ENCODE results near the gene WNK4.

Gene WNK4

DNA sequence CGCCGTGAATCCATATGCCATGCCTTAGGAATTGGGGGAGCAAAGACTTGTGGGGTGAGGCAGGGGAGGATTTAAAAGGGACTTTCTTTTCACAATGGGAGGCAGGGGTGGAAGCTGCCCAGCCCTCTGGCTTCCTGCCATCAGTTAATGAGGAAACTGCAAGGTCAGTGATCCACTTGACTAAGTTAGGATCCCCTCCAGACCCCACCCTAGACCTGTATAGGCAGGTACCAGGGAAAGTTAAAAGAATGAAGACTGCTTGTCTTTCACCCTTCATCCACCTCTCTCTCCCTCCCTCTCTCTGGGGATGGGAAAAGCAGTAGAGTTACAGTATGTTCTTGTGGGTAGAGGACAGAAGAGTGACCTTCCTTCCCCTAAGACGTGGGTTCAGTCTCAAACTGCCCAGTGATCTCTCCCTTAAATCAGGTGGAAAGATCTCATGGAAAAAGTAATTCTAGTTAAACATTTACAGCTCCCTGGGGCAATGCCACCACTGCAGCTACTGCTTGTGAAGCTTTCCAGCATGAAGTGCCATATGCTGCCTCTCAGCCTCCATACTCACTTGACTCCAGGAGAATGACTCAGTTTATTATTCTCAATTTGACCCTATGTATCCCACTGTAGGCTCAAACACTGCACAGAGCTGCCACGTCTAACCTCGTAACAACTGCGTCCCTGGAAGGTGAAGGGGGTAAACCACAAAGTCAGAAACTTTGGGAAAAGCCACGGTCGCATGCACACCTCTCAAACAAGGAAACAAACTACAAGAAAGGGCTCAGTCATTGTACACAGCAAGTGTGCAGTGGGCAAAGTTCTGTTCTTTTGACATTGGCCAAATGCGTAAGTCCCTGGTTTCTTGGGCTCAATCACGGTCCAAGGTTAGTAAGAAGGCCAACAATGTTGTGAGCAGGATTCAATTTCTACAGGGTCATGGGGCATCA is 16.9 kb downstream of the WNK4 start:
- no peak for DNase-seq

DNA sequence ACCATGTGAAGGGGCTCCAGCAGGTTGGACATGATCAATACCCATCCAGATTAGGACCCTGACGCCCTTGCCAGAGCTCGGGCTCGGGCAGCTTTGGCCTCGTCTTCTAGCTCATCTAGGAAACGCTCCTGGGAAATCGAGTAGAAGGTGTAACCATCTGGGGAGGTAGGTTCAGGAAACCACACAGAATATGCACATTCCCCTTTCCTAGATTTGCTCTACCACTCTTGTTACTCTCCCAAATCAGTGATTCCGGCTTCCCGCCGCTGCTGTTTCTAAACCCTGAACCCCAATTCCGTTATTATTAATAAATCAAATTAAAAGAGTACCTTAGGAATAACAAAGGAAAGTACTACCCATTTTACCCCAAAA is 17.6 kb downstream of the WNK4 start:
- DNase-seq = no peak

DNA sequence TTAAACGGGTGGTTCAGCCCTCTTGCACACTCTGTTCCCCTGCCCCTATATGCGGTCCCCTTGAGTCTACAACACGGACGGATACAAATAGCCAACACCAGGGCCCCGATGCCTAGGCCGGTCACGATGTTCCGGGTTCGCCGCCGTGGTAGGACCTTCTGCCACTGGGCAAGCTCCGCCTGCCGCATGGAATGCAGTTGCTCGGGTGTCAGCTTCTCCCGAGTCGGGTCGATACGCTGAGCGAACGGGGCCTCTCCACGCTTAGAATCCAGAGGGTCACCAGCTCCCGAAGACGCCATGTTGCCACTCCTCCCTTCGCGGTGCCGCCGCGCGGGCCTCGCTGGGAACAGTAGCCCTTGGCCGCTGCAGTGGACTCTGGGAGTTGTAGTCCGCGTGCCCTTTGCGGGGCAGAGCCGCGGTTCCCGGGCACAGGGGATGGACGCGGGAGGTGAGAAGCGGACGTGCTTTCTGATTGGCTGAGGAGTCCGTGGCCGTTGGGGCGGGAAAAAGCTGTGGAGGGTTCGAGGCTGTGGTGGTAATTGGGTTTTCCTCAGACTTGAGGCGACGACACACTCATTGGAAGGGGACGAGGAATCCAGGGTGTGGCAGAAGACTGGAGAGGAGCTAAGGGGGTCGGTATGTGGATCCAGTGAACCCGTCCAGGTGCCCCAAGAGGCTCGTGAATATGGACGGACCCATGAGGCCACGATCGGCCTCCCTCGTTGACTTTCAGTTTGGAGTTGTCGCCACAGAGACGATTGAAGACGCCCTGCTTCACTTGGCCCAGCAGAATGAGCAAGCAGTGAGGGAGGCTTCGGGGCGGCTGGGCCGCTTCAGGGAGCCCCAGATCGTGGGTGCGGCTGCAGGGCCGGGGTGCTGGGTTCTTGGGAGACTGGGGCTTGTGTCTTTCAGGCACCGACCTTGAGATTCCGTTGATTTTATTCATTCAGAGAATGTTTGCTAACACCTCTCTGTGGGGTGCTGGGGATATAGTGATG is 18.3 kb downstream of the WNK4 start, which contains the start of the genes CNTD1 and COA3:
CNTD1 (plus strand) TSS at position 479 of the 998 bp plus-strand sequence; CDS start at position 686, 207 bp downstream.
COA3 (minus strand) TSS at position 322 of the 998 bp plus-strand sequence; CDS start at position 299, 23 bp downstream.
- DNase-seq = peak; percentile 46

DNA sequence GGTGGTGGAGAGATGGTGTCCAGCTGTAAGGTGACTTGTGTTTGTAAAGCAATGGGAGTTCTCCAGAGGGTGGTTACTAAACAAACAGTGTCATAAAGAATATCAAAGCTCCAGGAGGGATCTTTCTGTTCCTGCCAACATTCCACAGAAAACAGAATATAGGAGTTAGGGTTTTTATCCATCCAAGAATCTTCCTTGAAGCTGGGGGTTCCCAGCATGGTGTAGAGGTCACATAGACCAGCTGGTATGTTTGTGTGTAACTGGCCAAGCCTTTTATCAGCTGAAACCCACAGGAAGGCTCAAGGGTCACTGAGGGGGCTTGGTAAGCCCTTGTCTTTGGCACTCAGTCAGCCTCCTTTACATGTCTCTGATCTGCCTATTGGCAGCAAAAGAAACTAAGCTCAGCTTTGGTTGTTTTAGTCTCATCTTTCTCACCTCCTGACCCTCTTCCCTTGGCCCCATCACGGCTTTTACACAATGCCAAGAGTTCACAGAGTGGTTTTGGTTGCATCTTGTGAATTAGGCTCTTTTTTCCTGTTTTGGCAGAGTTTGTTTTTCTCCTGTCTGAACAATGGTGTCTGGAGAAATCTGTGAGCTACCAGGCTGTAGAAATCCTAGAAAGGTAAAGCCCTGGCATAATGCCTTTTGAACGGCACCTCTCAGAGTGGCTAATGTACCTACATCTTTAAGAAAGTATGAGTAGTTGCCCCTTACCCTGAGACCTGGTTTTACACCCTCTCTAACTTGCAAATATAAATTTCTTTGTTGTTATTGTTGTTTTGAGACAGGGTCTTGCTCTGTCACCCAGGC is 22.9 kb downstream of the WNK4 start:
- peak; percentile 29 for DNase-seq

DNA sequence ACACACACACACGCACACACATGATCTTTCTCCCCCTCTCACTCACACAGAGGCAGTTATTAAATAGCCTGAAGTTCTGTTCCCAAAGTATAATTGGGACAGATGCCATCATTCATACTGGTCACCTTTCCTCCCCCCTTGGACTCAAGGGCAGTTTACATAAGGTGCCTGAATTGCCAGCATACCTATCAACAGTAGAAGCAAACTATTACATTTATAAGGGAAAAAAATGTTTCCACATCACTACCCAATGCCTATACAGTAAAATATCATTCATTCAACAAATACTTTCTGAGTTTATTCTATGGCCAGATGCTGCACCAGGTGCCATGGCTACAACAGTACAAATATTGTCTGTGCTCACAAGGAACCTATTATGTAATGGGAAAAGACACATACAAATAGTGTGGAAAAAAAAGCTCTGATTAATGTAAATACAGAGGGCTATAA is 24.5 kb downstream of the WNK4 start:
- DNase-seq = no peak

- no peak for DNase-seq
These were observed 25.8 kb downstream of the WNK4 start for GRCh38 chr17:42806249-42806648.

GRCh38 chr17:42809250-42809649 is 28.8 kb downstream of the WNK4 start:
- no peak for DNase-seq

DNA sequence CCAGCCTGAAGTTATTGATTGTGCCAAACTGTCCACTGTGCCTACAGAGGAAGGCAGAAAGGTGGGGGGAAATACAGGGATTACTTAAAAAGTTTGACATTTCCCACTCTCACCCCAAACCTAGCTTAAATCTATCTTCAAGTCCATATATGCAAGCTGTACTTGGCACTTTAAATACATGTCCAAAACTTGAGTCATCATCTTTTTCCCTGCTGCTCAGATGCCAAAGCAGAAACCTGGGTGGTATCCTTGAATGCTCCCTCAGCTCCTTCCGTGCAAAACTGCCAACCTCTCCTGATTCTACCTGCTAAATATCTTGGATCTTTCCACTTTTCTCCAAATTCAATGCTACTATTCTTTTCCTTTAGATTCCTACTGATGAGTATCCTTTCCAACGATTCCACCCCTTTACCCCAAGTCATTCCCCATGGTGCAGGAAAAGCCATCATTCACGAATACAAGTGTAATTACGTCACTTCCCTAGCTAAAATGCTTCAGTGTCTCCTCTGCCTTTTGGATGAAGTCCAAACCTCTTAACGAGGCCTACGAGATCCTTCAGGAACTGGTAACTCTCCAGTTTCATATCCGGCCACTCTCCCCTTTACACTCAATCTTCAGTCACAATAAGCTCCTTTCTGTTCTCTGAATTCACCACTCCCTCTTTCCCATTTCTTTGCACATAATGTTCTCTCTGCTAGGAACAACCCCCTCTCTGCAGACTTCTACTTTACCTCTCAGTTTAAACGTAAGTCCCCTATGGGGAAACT is 34.4 kb downstream of the WNK4 start:
- no peak for DNase-seq

GRCh38 chr17:42817866-42818265 is 37.5 kb downstream of the WNK4 start:
- no peak for DNase-seq

DNA sequence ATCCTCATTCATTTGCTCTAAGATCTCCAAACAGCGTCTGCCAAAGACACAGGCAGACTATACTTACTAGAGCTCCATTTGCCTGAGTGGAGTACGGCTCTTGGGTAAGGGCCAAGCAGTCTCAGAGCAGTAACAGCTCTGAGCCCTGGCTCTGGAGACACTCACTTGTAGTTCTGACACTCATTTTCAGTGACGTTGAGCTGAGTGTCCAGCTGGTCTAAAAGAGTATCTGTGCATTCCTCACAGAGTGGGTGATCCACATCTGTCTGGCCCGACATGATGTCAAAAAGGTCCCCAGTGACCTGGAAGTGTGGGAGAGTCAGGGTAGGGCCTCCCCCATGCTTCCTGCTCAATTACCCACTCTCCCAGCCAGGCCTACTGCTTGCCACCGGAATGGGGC is 38.0 kb downstream of the WNK4 start:
- DNase-seq = no peak

GRCh38 chr17:42819939-42820535 is 39.6 kb downstream of the WNK4 start:
- peak; percentile 35 for DNase-seq

GRCh38 chr17:42821176-42821575 is 40.8 kb downstream of the WNK4 start:
- no peak for DNase-seq

- DNase-seq = no peak
These were observed 47.1 kb downstream of the WNK4 start for GRCh38 chr17:42827472-42827871.

GRCh38 chr17:42830971-42831370 is 50.6 kb downstream of the WNK4 start:
- DNase-seq = no peak

- DNase-seq = no peak
These were observed 52.0 kb downstream of the WNK4 start for GRCh38 chr17:42832213-42832933.

DNA sequence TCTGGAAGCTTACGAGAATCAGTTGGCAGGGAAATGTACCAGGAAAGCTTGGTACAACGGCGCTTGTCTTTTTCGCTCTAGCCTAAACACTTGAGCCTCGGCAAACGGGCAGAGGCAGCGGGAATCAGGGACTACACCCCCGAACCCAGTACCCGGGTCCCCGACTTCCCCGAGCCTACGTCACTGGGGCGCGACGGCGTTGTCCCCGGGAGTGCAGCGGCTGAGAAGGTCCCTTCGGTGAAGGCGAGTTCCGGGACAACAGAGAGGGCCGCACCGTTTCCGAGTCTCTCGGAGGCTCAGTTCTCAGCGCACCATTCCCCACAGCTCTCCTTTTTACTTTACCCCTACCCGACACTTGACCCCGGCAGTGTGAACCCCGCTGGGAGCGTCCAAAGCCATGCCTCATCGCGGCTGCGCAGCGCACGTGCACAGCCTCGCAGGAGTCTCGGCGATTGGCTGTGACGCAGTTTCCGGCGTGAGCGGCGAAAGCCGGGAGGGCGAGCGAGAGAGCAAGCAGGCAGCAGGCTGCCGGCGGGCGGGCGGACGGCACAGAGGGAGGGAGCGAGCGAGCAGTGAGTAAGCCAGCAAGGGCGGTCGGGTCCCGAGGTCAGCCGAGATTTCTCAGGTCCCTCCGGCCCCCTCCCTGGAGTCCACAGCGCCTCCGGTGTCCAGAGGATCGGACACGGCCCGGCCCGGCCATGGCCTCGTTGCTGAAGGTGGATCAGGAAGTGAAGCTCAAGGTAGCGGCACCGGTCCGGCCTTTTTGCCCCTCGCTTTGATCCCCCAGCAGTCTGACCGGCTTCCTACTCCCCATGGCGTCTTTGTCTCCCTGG is 52.7 kb downstream of the WNK4 start, which contains the start of gene PSME3:
PSME3 (plus strand) TSS at position 464 of the 833 bp plus-strand sequence; CDS start at position 699, 235 bp downstream.
- peak; percentile 73 for DNase-seq

DNA sequence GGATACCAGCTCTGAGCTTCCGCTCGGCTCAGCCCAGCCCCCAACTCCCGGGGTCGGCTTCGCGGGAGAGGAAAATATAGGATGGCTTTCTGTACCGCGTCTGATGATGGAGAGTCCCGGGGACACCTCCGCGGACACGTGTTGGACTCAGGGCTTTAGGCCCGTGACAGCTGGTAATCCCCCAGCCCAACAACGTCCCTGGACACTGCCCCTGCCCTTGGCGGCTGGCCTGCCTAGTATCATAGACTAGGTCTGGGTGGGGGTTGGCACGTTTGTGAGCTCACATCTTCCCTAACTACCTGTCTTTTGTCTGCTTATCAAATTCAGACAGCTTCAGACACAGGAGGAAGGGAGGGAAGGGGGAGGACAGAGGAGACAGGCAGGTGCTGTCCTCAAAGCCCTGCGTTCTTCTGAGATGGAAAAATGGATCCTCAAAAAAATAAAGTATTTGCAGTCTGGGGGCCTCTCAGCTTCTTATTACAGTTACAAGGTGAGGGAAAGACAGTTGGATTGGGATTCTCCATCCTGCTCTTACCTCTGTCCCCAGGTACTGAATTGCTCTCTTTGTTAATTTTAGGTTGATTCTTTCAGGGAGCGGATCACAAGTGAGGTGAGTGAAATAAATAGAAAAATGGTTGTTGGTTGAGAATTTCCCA is 53.5 kb downstream of the WNK4 start:
- DNase-seq = no peak

- DNase-seq = no peak
These were observed 55.3 kb downstream of the WNK4 start for GRCh38 chr17:42835732-42836131.

Measured in COR-L47 (cell line).